H1 (cell line): ENCODE measurements around the gene TSHZ2. TPM values are rescaled to one million over a fixed set of nuclear protein-coding genes. Genes with fewer than 3 reads are reported as not detected.

Source experiments
- CTCF ChIA-PET: fragments of 300-600 bp; sonication (Branson Sonifier 250); formaldehyde crosslinking; loops from one replicate; lab custom pipeline; 2021; ENCODE audit not compliant: partially characterized antibody; lab: Charles Lee
- POLR2A ChIA-PET: fragments of 300-600 bp; sonication (Branson Sonifier 250); formaldehyde crosslinking; loops from one replicate; lab custom pipeline; 2021; ENCODE audit warnings: inconsistent platforms; ENCODE audit not compliant: partially characterized antibody; lab: Charles Lee
- DNase-seq, 2 experiments: peaks; one replicate each; pipeline versions ENCODE4 v3.0.0 to v3.0.0-alpha.2; 2010 to 2022; ENCODE audit warnings: low spot score in 2 of 2, low read depth in 1 of 2, mixed read lengths in 1 of 2
- FAIRE-seq: peaks from 2 replicates; lab custom pipeline; 2011; peaks lifted over from hg19 to GRCh38; lab: Jason Lieb, UNC
- H2AFZ ChIP-seq: 2 replicates; pipeline ENCODE4 v1.8.1; 2012; ENCODE audit warnings: low read length, inconsistent platforms
- H2AK5ac ChIP-seq: 2 replicates; pipeline ENCODE4 v1.6.1; 2013; ENCODE audit warnings: low read depth, low read length
- H2BK120ac ChIP-seq: replicated peaks from 2 replicates; pipeline ENCODE3; 2013; ENCODE audit warnings: low read depth, low read length, inconsistent platforms
- H2BK12ac ChIP-seq: 2 replicates; pipeline ENCODE4 v1.6.1; 2013; ENCODE audit warnings: low read depth, low read length
- H2BK15ac ChIP-seq: 2 replicates; pipeline ENCODE4 v1.6.1; 2013; ENCODE audit warnings: low read length
- H2BK20ac ChIP-seq: 2 replicates; pipeline ENCODE4 v1.6.1; 2013; ENCODE audit warnings: low read length
- H2BK5ac ChIP-seq: 2 replicates; pipeline ENCODE4 v1.6.1; 2013; ENCODE audit warnings: low read depth, low read length
- H3K14ac ChIP-seq: 2 replicates; pipeline ENCODE4 v1.6.1; 2013; ENCODE audit warnings: inconsistent platforms; ENCODE audit not compliant: insufficient read length
- H3K18ac ChIP-seq: 2 replicates; pipeline ENCODE4 v1.6.1; 2013; ENCODE audit warnings: low read length; ENCODE audit errors: extremely low read depth
- H3K23ac ChIP-seq: 2 replicates; pipeline ENCODE4 v1.6.1; 2013; ENCODE audit warnings: inconsistent platforms; ENCODE audit not compliant: insufficient read length
- H3K23me2 ChIP-seq: 2 replicates; pipeline ENCODE4 v1.6.1; 2013; ENCODE audit warnings: low read depth, low read length
- H3K27ac ChIP-seq: 2 replicates; pipeline ENCODE4 v1.6.1; 2011; ENCODE audit warnings: low read depth, low read length, inconsistent platforms
- H3K27me3 ChIP-seq, 4 experiments: replicated peaks in 1 of 4; 1 replicate in 1 of 4; 2 replicates in 3 of 4; pipeline versions ENCODE4 v1.6.1 to v1.8.1; 2011 to 2013; ENCODE audit warnings: low read length in 3 of 4, mild to moderate bottlenecking in 3 of 4, inconsistent platforms in 2 of 4, mixed read lengths in 2 of 4, moderate library complexity in 1 of 4; ENCODE audit not compliant: control insufficient read depth in 3 of 4, insufficient read depth in 3 of 4; ENCODE audit errors: extremely low read depth in 1 of 4
- H3K36me3 ChIP-seq, 4 experiments: 2 replicates each; pipeline versions ENCODE4 v1.6.1 to v1.8.1; 2011 to 2013; ENCODE audit warnings: mild to moderate bottlenecking in 4 of 4, low read length in 3 of 4, moderate library complexity in 2 of 4, control low read depth in 1 of 4, inconsistent platforms in 1 of 4; ENCODE audit not compliant: insufficient read depth in 4 of 4, control insufficient read depth in 2 of 4
- H3K4ac ChIP-seq: replicated peaks from 2 replicates; pipeline ENCODE3; 2013; ENCODE audit warnings: low read length, low read depth, mixed read lengths, inconsistent platforms; ENCODE audit not compliant: insufficient read length
- H3K4me1 ChIP-seq, 4 experiments: replicated peaks in 1 of 4; 1 replicate in 1 of 4; 2 replicates in 3 of 4; pipeline versions ENCODE4 v1.6.1 to v1.8.1; 2011 to 2013; ENCODE audit warnings: low read length in 3 of 4, inconsistent platforms in 2 of 4, mixed read lengths in 1 of 4; ENCODE audit not compliant: insufficient read depth in 4 of 4, control insufficient read depth in 3 of 4
- H3K4me2 ChIP-seq, 2 experiments: 2 replicates each; pipeline versions ENCODE4 v1.6.1 to v1.8.1; 2011 to 2013; ENCODE audit warnings: low read depth in 2 of 2, low read length in 2 of 2, control low read depth in 1 of 2, inconsistent platforms in 1 of 2, mild to moderate bottlenecking in 1 of 2; ENCODE audit not compliant: insufficient read depth in 1 of 2
- H3K4me3 ChIP-seq, 4 experiments: fragments of 200-600, 300-600 bp in 1 of 4; sonication (generic), shearing (Covaris generic), sonication (Bioruptor Twin) in 1 of 4; 2 replicates each; pipeline versions ENCODE4 v1.5.1 to v1.8.1; 2011 to 2016; ENCODE audit warnings: low read length in 4 of 4, low read depth in 3 of 4, control low read depth in 2 of 4, inconsistent platforms in 2 of 4, mild to moderate bottlenecking in 2 of 4, mixed read lengths in 1 of 4, moderate library complexity in 1 of 4; ENCODE audit not compliant: insufficient read depth in 2 of 4; ENCODE audit errors: extremely low read depth in 1 of 4
- H3K56ac ChIP-seq: replicated peaks from 2 replicates; pipeline ENCODE3; 2013; ENCODE audit warnings: low read depth, mild to moderate bottlenecking, mixed read lengths, low read length, inconsistent platforms; ENCODE audit not compliant: insufficient read length
- H3K79me1 ChIP-seq: 2 replicates; pipeline ENCODE4 v1.6.1; 2013; ENCODE audit warnings: low read depth, low read length, control low read depth
- H3K79me2 ChIP-seq, 2 experiments: 2 replicates each; pipeline versions ENCODE4 v1.6.1 to v1.8.1; 2012 to 2013; ENCODE audit warnings: low read length in 2 of 2, mild to moderate bottlenecking in 2 of 2, inconsistent platforms in 1 of 2; ENCODE audit not compliant: insufficient read depth in 2 of 2, control insufficient read depth in 1 of 2
- H3K9ac ChIP-seq, 4 experiments: replicated peaks in 1 of 4; 1 replicate in 1 of 4; 2 replicates in 3 of 4; pipeline versions ENCODE4 v1.6.1 to v1.8.1; 2011 to 2013; ENCODE audit warnings: low read depth in 3 of 4, low read length in 3 of 4, control low read depth in 2 of 4, mild to moderate bottlenecking in 2 of 4, moderate library complexity in 2 of 4, inconsistent platforms in 1 of 4; ENCODE audit errors: extremely low read depth in 1 of 4
- H3K9me3 ChIP-seq, 2 experiments: 2 replicates each; pipeline versions ENCODE4 v1.6.1 to v1.8.1; 2012 to 2013; ENCODE audit warnings: mild to moderate bottlenecking in 2 of 2, moderate library complexity in 2 of 2, control low read depth in 1 of 2, inconsistent platforms in 1 of 2, low read depth in 1 of 2, low read length in 1 of 2, mixed read lengths in 1 of 2; ENCODE audit not compliant: insufficient read depth in 2 of 2
- H4K20me1 ChIP-seq, 2 experiments: replicated peaks in 1 of 2; 2 replicates each; pipeline versions ENCODE3 to v1.8.1; 2011 to 2013; ENCODE audit warnings: inconsistent platforms in 2 of 2, low read length in 2 of 2, mild to moderate bottlenecking in 1 of 2; ENCODE audit not compliant: insufficient read depth in 2 of 2, control insufficient read depth in 1 of 2
- H4K5ac ChIP-seq: 2 replicates; pipeline ENCODE4 v1.6.1; 2013; ENCODE audit warnings: low read length, low read depth, mixed read lengths, inconsistent platforms; ENCODE audit not compliant: insufficient read length
- H4K8ac ChIP-seq: 2 replicates; pipeline ENCODE4 v1.8.0; 2013; ENCODE audit warnings: mild to moderate bottlenecking, moderate library complexity, low read length, inconsistent platforms; ENCODE audit not compliant: insufficient read depth; ENCODE audit errors: extremely low read depth
- H4K91ac ChIP-seq: replicated peaks from 2 replicates; pipeline ENCODE3; 2013; ENCODE audit warnings: low read length, mixed read lengths, inconsistent platforms; ENCODE audit not compliant: insufficient read length
- BACH1 ChIP-seq: IDR thresholded peaks from 2 replicates; pipeline ENCODE4 v1.6.1; 2012; ENCODE audit warnings: low read length, improper control_type of control experiment
- BRCA1 ChIP-seq: IDR thresholded peaks from 2 replicates; pipeline ENCODE4 v1.6.1; 2012; ENCODE audit warnings: low read depth, low read length, improper control_type of control experiment
- CHD1 ChIP-seq: IDR thresholded peaks from 2 replicates; pipeline ENCODE4 v1.6.1; 2012; ENCODE audit warnings: low read depth, low read length, improper control_type of control experiment
- MAX ChIP-seq: IDR thresholded peaks from 2 replicates; pipeline ENCODE4 v1.6.1; 2012; ENCODE audit warnings: inconsistent platforms
- POLR2A ChIP-seq, 2 experiments: IDR thresholded peaks; 1 replicate in 1 of 2; 2 replicates in 1 of 2; pipeline ENCODE4 v1.6.1; 2011; ENCODE audit warnings: low read depth in 2 of 2, low read length in 2 of 2, mild to moderate bottlenecking in 2 of 2; ENCODE audit errors: control extremely low read depth in 1 of 2
- RBBP5 ChIP-seq: IDR thresholded peaks from 2 replicates; pipeline ENCODE4 v1.7.1; 2012; ENCODE audit warnings: low read depth, mild to moderate bottlenecking, inconsistent platforms, low read length, moderate library complexity, borderline replicate concordance
- SIRT6 ChIP-seq: IDR thresholded peaks from one replicate; pipeline ENCODE4 v1.7.1; 2012; ENCODE audit warnings: low read length, inconsistent platforms
- SP4 ChIP-seq: IDR thresholded peaks from 2 replicates; pipeline ENCODE4 v1.6.1; 2012; ENCODE audit warnings: low read length, inconsistent platforms
- WGBS, 2 experiments: shearing (Covaris generic) in 1 of 2; methylation state at CpG; one replicate each; pipeline versions ENCODE4 v1.1.6 to v1.1.7; 2013 to 2015; ENCODE audit warnings: low lambda C conversion rate in 2 of 2, mixed read lengths in 2 of 2, inconsistent platforms in 1 of 2, low coverage in 1 of 2, missing lambda C conversion rate in 1 of 2; ENCODE audit not compliant: insufficient replicate concordance in 2 of 2, insufficient coverage in 1 of 2, insufficient read length in 1 of 2; ENCODE audit errors: extremely low coverage in 1 of 2, missing lambda C conversion rate in 1 of 2; 5-methylcytosine and 5-hydroxymethylcytosine counted together
- polyA plus RNA-seq, 7 experiments: library from polyadenylated mRNA; depleted of rRNA in 3 of 7; stranded (reverse) in 5 of 7; unstranded in 2 of 7; fragments of >200 nt in 5 of 7; fragments of 200-250 nt in 2 of 7; gene quantifications; 1 replicate in 5 of 7; 2 replicates in 1 of 7; 4 replicates in 1 of 7; pipeline versions ENCODE4 v1.2.1 to v1.2.3, GENCODE V29; 2011 to 2013; ENCODE audit warnings: missing spikeins in 2 of 7, mixed read lengths in 2 of 7
- total RNA-seq: library from RNA; stranded (reverse); fragmentation: NEBNext Ultra II Directional; extraction: Animal tissue kit (Norgen Biotek cat#: 25700); gene quantifications from 2 replicates; pipeline ENCODE4 v1.2.1, GENCODE V29; 2021

The TSHZ2 gene
- total and polyA plus RNA-seq, 2 of the 8 experiments (the other 6 are each of a cell fraction or from before 2014, with no cell fraction given) = 0.14 to 0.30 TPM

GRCh38 chr20:53488775-53489272 is 516.7 kb downstream of the TSHZ2 start:
- Histone ChIP-seq H3K4me2 (no peak overlapping the region), H3K23ac (no peak overlapping the region), H3K56ac (no peak overlapping the region), H4K5ac (no peak overlapping the region), H3K14ac (no peak overlapping the region), H3K79me2 (no peaks in the 10 kb centered on the region), H2AFZ (no peak overlapping the region), H2BK5ac (no peak overlapping the region), H3K27me3 (no peaks in the 10 kb centered on the region), H3K18ac (no peak overlapping the region), H3K36me3 (no peaks in the 10 kb centered on the region), H4K8ac (no peak overlapping the region), H2AK5ac (no peak overlapping the region), H4K20me1 (no peaks in the 10 kb centered on the region), H3K4me3 (no peak overlapping the region), H3K9me3 (no peaks in the 10 kb centered on the region), H3K4ac (no peak overlapping the region), H3K79me1 (no peaks in the 10 kb centered on the region), H3K9ac (no peak overlapping the region), H3K4me1 (no peaks in the 10 kb centered on the region), H3K23me2 (no peaks in the 10 kb centered on the region), H4K91ac (no peak overlapping the region), H2BK12ac (no peak overlapping the region), H2BK120ac (no peak overlapping the region), H2BK15ac (no peak overlapping the region), H3K27ac (no peak overlapping the region), H2BK20ac (no peak overlapping the region)
- CTCF ChIA-PET = interaction anchor here (1.1 kb wide), 2 partner anchors 22 to 76 kb away, joined by 3 to 4 read pairs; no protein-coding TSS in a partner anchor
- no peak for FAIRE-seq
- POLR2A ChIA-PET = no interaction called here
- WGBS, 2 experiments = 91% methylated on average over 6 of the region's 6 CpGs; no CpG with 5 or more reads in 1 of the 2 experiments
- no peak for DNase-seq
- TF ChIP-seq BACH1 = no peak
- no peak for TF ChIP-seq CHD1
- TF ChIP-seq SIRT6 = no peak
- no peak for TF ChIP-seq SP4
- no peak for TF ChIP-seq POLR2A (IDR thresholded peaks at IDR 0.05; ENCODE audit: control extremely low read depth in 1 of 2, low read depth in 2 of 2, low read length in 2 of 2)
- no peak for TF ChIP-seq BRCA1
- no peak for TF ChIP-seq RBBP5
- TF ChIP-seq MAX = no peak
